IMR-90 (cell line): Measurements from ENCODE around the gene RHOBTB1. TPM values are rescaled to one million over a fixed set of nuclear protein-coding genes. Genes with fewer than 3 reads are reported as not detected.

Experiments
- ATAC-seq: fragments of 200-7000 bp; cut with Tn5 transposase; 2 replicates; pipeline ENCODE4 v1.9.1; 2020; ENCODE audit warnings: low read depth, mild to moderate bottlenecking, moderate library complexity
- BruUV-seq: library from RNA; stranded (reverse); fragments of 400-500 nt; replicated peaks from 2 replicates; lab custom pipeline; 2021; lab: Mats Ljungman, UMichigan
- CTCF ChIA-PET: fragments of 300-600 bp; formaldehyde crosslinking; extraction: SDS; loops from one replicate; lab custom pipeline; 2021; ENCODE audit warnings: antibody characterized with exemption; lab: Yijun Ruan, JAX
- POLR2A ChIA-PET: fragments of 300-600 bp; sonication (Branson Sonifier 250); formaldehyde crosslinking; loops from one replicate; lab custom pipeline; 2022; ENCODE audit warnings: antibody characterized with exemption; ENCODE audit not compliant: unreplicated experiment; lab: Charles Lee
- DNase-seq: peaks from one replicate; pipeline ENCODE4 v3.0.0; 2013
- H2AFZ ChIP-seq: replicated peaks from 2 replicates; pipeline ENCODE3; 2013; ENCODE audit warnings: low read length, mild to moderate bottlenecking; ENCODE audit not compliant: poor library complexity
- H2AK5ac ChIP-seq: 2 replicates; pipeline ENCODE4 v1.6.1; 2013; ENCODE audit warnings: low read depth, low read length, inconsistent platforms
- H2AK9ac ChIP-seq: replicated peaks from 2 replicates; pipeline ENCODE3; 2013; ENCODE audit warnings: mild to moderate bottlenecking, low read depth, low read length, moderate library complexity; ENCODE audit not compliant: poor library complexity
- H2BK120ac ChIP-seq: 2 replicates; pipeline ENCODE4 v1.6.1; 2013; ENCODE audit warnings: low read depth, low read length, inconsistent platforms
- H2BK15ac ChIP-seq: 3 replicates; pipeline ENCODE4 v1.6.1; 2013; ENCODE audit warnings: low read depth, low read length, inconsistent platforms
- H2BK20ac ChIP-seq: 2 replicates; pipeline ENCODE4 v1.6.1; 2013; ENCODE audit warnings: low read depth, mild to moderate bottlenecking, inconsistent platforms, low read length, moderate library complexity
- H2BK5ac ChIP-seq: 2 replicates; pipeline ENCODE4 v1.6.1; 2013; ENCODE audit warnings: mild to moderate bottlenecking, low read depth, low read length, inconsistent platforms; ENCODE audit not compliant: poor library complexity, severe bottlenecking
- H3K14ac ChIP-seq: replicated peaks from 2 replicates; pipeline ENCODE4 v1.6.1; 2013; ENCODE audit warnings: low read depth, low read length, inconsistent platforms
- H3K18ac ChIP-seq: 2 replicates; pipeline ENCODE4 v1.6.1; 2013; ENCODE audit warnings: low read depth, low read length, control low read depth
- H3K23ac ChIP-seq: 2 replicates; pipeline ENCODE4 v1.6.1; 2013; ENCODE audit warnings: low read depth, low read length, inconsistent platforms
- H3K27ac ChIP-seq: 2 replicates; pipeline ENCODE4 v1.5.1; 2013; ENCODE audit warnings: mild to moderate bottlenecking, control low read depth, low read length; ENCODE audit not compliant: insufficient read depth
- H3K27me3 ChIP-seq: 2 replicates; pipeline ENCODE4 v1.6.1; 2013; ENCODE audit warnings: low read length; ENCODE audit not compliant: control insufficient read depth, insufficient read depth
- H3K36me3 ChIP-seq: 2 replicates; pipeline ENCODE4 v1.6.1; 2013; ENCODE audit warnings: low read length, mixed read lengths; ENCODE audit not compliant: control insufficient read depth, insufficient read depth
- H3K4ac ChIP-seq: 2 replicates; pipeline ENCODE4 v1.6.1; 2013; ENCODE audit warnings: low read depth, low read length, inconsistent platforms
- H3K4me1 ChIP-seq: 2 replicates; pipeline ENCODE4 v1.6.1; 2013; ENCODE audit warnings: low read length, mixed read lengths; ENCODE audit not compliant: control insufficient read depth, insufficient read depth
- H3K4me2 ChIP-seq: 2 replicates; pipeline ENCODE4 v1.6.1; 2013; ENCODE audit warnings: low read depth, mild to moderate bottlenecking, control low read depth, low read length, moderate library complexity
- H3K4me3 ChIP-seq: 2 replicates; pipeline ENCODE4 v1.5.1; 2013; ENCODE audit warnings: low read depth, mild to moderate bottlenecking, control low read depth, low read length, moderate library complexity; ENCODE audit not compliant: insufficient read depth
- H3K56ac ChIP-seq: 2 replicates; pipeline ENCODE4 v1.6.1; 2013; ENCODE audit warnings: low read length, inconsistent platforms; ENCODE audit not compliant: insufficient read depth; ENCODE audit errors: extremely low read depth
- H3K79me1 ChIP-seq, 2 experiments: 2 replicates each; pipeline ENCODE4 v1.6.1; 2013; ENCODE audit warnings: low read length in 2 of 2, inconsistent platforms in 1 of 2, low read depth in 1 of 2
- H3K9ac ChIP-seq: 2 replicates; pipeline ENCODE4 v1.6.1; 2013; ENCODE audit warnings: low read depth, low read length, control low read depth
- H3K9me1 ChIP-seq: 2 replicates; pipeline ENCODE4 v1.6.1; 2013; ENCODE audit warnings: low read length, inconsistent platforms; ENCODE audit not compliant: insufficient read depth
- H3K9me3 ChIP-seq: 2 replicates; pipeline ENCODE4 v1.6.1; 2013; ENCODE audit warnings: low read length; ENCODE audit not compliant: control insufficient read depth, insufficient read depth
- H4K20me1 ChIP-seq: 2 replicates; pipeline ENCODE4 v1.6.1; 2013; ENCODE audit warnings: low read length, inconsistent platforms; ENCODE audit not compliant: insufficient read depth
- H4K5ac ChIP-seq: 2 replicates; pipeline ENCODE4 v1.6.1; 2013; ENCODE audit warnings: mild to moderate bottlenecking, low read depth, low read length, control low read depth
- H4K8ac ChIP-seq, 2 experiments: 2 replicates each; pipeline ENCODE4 v1.6.1; 2013; ENCODE audit warnings: low read depth in 2 of 2, low read length in 2 of 2, control low read depth in 1 of 2, inconsistent platforms in 1 of 2
- H4K91ac ChIP-seq: 2 replicates; pipeline ENCODE4 v1.6.1; 2013; ENCODE audit warnings: low read depth, low read length, inconsistent platforms; ENCODE audit not compliant: insufficient read depth
- BHLHE40 ChIP-seq: fragments of 150-350 bp; IDR thresholded peaks from 2 replicates; pipeline ENCODE4 v1.6.1; 2016; ENCODE audit warnings: mild to moderate bottlenecking, low read depth, low read length
- CHD1 ChIP-seq: IDR thresholded peaks from 2 replicates; pipeline ENCODE4 v1.6.1; 2012; ENCODE audit warnings: low read depth, low read length, improper control_type of control experiment
- MAFK ChIP-seq: IDR thresholded peaks from 2 replicates; pipeline ENCODE4 v1.6.1; 2012; ENCODE audit warnings: low read depth, low read length, improper control_type of control experiment
- MAZ ChIP-seq: IDR thresholded peaks from 2 replicates; pipeline ENCODE4 v1.6.1; 2012; ENCODE audit warnings: low read depth, mild to moderate bottlenecking, low read length, improper control_type of control experiment, moderate library complexity, borderline replicate concordance
- MXI1 ChIP-seq: IDR thresholded peaks from 2 replicates; pipeline ENCODE4 v1.6.1; 2012; ENCODE audit warnings: low read depth, mild to moderate bottlenecking, low read length, moderate library complexity, borderline replicate concordance
- POLR2A ChIP-seq: IDR thresholded peaks from 2 replicates; pipeline ENCODE4 v1.6.1; 2012; ENCODE audit warnings: mild to moderate bottlenecking, low read depth, low read length
- RAD21 ChIP-seq: IDR thresholded peaks from 2 replicates; pipeline ENCODE4 v1.6.1; 2012; ENCODE audit warnings: low read length, improper control_type of control experiment
- RCOR1 ChIP-seq: IDR thresholded peaks from 2 replicates; pipeline ENCODE4 v1.6.1; 2012; ENCODE audit warnings: mild to moderate bottlenecking, low read length, improper control_type of control experiment; ENCODE audit not compliant: insufficient replicate concordance
- RFX5 ChIP-seq: IDR thresholded peaks from 2 replicates; pipeline ENCODE4 v1.8.0; 2012; ENCODE audit warnings: low read depth, mild to moderate bottlenecking, low read length, moderate library complexity
- SMC3 ChIP-seq: fragments of 150-350 bp; IDR thresholded peaks from 2 replicates; pipeline ENCODE4 v1.6.1; 2016; ENCODE audit warnings: low read depth, mild to moderate bottlenecking, antibody characterized with exemption, low read length, moderate library complexity
- WGBS, 2 experiments: methylation state at CpG; one replicate each; pipeline versions ENCODE4 v1.1.5 to v1.1.7; 2013; ENCODE audit warnings: missing lambda C conversion rate in 2 of 2; ENCODE audit not compliant: insufficient read length in 1 of 2; ENCODE audit errors: extremely low coverage in 2 of 2; 5-methylcytosine and 5-hydroxymethylcytosine counted together
- dilution Hi-C: fragments of 300-500 bp; cut with HindIII; formaldehyde crosslinking; loops from one replicate; pipeline ENCODE4 v1.14.3; 2018; ENCODE audit warnings: low sequenced_read_pairs; ENCODE audit not compliant: unreplicated experiment
- in situ Hi-C: fragments of 300-500 bp; cut with MboI; formaldehyde crosslinking; loops from 3 replicates; pipeline ENCODE4 v1.14.3; 2019; ENCODE audit warnings: low sequenced_read_pairs, inconsistent platforms, mixed read lengths
- intact Hi-C: fragments of 100-400 bp; cut with micrococcal nuclease; formaldehyde crosslinking; loops from 2 replicates; pipeline ENCODE4 v1.10.0; 2022
- polyA plus RNA-seq, 3 experiments: library from polyadenylated mRNA; depleted of rRNA; stranded (reverse); fragments of >200 nt; gene quantifications; 2 replicates each; pipeline ENCODE4 v1.2.3, GENCODE V29; 2012; ENCODE audit warnings: low replicate concordance in 1 of 3
- total RNA-seq: library from RNA; depleted of rRNA; stranded (reverse); fragments of >200 nt; gene quantifications from 2 replicates; pipeline ENCODE4 v1.2.3, GENCODE V29; 2012
- TF ChIP-seq, protein P1 (sequence below): fragments of 150-350 bp; IDR thresholded peaks from 2 replicates; pipeline ENCODE4 v1.6.1; 2017; ENCODE audit warnings: mild to moderate bottlenecking, antibody characterized with exemption, low read length, low read depth
- TF ChIP-seq, protein P2 (sequence below): fragments of 150-350 bp; IDR thresholded peaks from 2 replicates; pipeline ENCODE4 v1.6.1; 2016; ENCODE audit warnings: low read depth, mild to moderate bottlenecking, low read length, moderate library complexity, borderline replicate concordance

The RHOBTB1 gene
- total and polyA plus RNA-seq, 2 of the 4 experiments (the other 2 are of a cell fraction): 8.9 to 15.2 TPM

DNA sequence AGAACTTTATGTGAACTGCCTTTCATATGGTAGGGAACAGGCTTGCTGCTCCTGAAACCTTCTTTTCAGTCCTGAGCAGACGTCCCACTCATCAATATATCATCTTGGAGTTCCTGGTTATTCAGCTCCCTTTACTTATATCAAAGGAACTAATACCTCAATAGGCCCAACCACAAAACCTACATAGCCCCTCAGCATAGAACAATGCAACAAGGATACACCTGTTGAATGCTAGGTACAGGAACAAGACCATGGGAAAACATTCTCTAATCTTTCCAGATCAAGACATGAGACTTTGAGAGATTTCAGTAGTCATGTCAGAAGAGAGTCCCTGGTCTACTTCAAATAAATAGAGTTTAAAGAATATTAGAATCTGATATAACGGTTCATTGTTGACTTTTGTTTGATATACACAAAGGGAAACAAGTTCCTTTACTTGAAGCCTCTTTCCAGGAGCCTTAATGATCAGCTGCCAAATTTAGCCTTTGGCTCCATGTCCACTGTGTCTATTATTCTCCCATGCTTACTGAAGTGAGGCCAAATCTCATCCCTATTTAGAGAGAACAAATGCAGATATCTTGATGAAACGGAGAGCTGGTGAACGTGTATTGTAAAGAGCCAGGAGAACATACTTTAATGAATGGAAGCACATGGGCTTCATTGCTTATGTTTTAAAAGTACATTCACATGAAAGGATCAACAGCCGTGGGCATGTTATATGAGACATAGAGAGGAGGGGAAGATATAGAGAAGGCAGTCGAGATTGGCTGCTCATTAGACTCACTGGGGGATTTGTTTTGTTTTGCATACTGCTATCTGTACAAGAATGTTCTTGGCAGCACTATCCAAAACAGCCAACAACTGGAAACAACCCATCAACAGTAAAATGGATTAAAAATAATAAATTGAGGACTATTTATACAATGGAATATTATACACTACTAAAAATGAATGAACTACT lies 9.5 kb downstream of the RHOBTB1 start (continued):
- TF ChIP-seq RCOR1 (no peak), SMC3 (no peak)

DNA sequence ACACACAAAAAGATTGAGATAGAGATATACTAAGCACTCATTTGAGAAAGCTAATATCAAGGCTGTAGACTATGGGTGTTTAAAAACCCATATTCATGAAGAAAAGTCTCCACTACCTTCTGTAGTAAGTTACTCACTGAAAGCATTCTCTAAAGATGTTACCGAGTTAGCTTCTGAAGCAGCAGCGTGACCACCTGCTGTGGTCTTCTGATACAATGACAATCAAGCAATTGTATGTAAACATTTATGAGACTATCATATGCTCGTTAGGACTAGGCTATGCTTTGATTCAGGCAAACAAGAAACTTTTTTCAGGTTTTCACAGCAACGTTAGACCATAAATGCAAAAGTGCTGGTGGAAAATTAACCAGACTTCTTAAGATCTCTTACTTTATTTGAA lies 11.2 kb downstream of the RHOBTB1 start:
- CTCF ChIA-PET: interaction anchor here (0.9 to 1.4 kb wide), 2 partner anchors 10 kb away, joined by 3 read pairs; no protein-coding TSS in a partner anchor

More for the DNA sequence above, 11.2 kb downstream of the RHOBTB1 start:
- H3K23ac ChIP-seq: no peak overlapping the region
- H3K9ac ChIP-seq: no peak overlapping the region
- peaks cover 5 to 18% of the 10 kb centered on the region in 2 experiments; a peak in 3 of 4 replicates for H3K79me1 ChIP-seq
- H2BK5ac ChIP-seq: no peak overlapping the region
- no peak overlapping the region for H3K14ac ChIP-seq
- no peak overlapping the region for H3K56ac ChIP-seq
- H3K27me3 ChIP-seq: no peaks in the 10 kb centered on the region
- DNase-seq (no peak), ATAC-seq (no peak)
- H3K4me3 ChIP-seq: no peak overlapping the region
- no peak overlapping the region for H2AK9ac ChIP-seq
- dilution Hi-C loops: no loop called here
- TF ChIP-seq, protein P1, sequence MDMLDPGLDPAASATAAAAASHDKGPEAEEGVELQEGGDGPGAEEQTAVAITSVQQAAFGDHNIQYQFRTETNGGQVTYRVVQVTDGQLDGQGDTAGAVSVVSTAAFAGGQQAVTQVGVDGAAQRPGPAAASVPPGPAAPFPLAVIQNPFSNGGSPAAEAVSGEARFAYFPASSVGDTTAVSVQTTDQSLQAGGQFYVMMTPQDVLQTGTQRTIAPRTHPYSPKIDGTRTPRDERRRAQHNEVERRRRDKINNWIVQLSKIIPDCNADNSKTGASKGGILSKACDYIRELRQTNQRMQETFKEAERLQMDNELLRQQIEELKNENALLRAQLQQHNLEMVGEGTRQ: no peak
- TF ChIP-seq RCOR1 (no peak), MAZ (no peak), CHD1 (no peak), MAFK (no peak), POLR2A (no peak), MXI1 (no peak), RFX5 (no peak), RAD21 (no peak), BHLHE40 (no peak)
- TF ChIP-seq, protein P2, sequence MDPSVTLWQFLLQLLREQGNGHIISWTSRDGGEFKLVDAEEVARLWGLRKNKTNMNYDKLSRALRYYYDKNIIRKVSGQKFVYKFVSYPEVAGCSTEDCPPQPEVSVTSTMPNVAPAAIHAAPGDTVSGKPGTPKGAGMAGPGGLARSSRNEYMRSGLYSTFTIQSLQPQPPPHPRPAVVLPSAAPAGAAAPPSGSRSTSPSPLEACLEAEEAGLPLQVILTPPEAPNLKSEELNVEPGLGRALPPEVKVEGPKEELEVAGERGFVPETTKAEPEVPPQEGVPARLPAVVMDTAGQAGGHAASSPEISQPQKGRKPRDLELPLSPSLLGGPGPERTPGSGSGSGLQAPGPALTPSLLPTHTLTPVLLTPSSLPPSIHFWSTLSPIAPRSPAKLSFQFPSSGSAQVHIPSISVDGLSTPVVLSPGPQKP: no peak
- no peak overlapping the region for H3K18ac ChIP-seq
- BruUV-seq: no TSS peak
- no peak overlapping the region for H4K91ac ChIP-seq
- H3K9me1 ChIP-seq: no peaks in the 10 kb centered on the region
- H4K20me1 ChIP-seq: no peaks in the 10 kb centered on the region
- no peak overlapping the region for H4K8ac ChIP-seq
- POLR2A ChIA-PET: no interaction called here
- no peak overlapping the region for H3K4ac ChIP-seq
- H2AK5ac ChIP-seq: no peak overlapping the region
- H4K5ac ChIP-seq: no peak overlapping the region
- no peak overlapping the region for H2AFZ ChIP-seq
- no peak overlapping the region for H3K27ac ChIP-seq
- no peak overlapping the region for H2BK120ac ChIP-seq
- in situ Hi-C loops: loop anchor here (25.0 kb wide), 1 partner anchor 1305 kb away; no protein-coding TSS in a partner anchor
- WGBS, 2 experiments: no CpG with 5 or more reads among the region's 4 CpGs
- H3K36me3 ChIP-seq: peaks cover 3% of the 10 kb centered on the region
- no peaks in the 10 kb centered on the region for H3K9me3 ChIP-seq
- intact Hi-C loops: no loop called here
- no peak overlapping the region for H2BK20ac ChIP-seq
- no peak overlapping the region for H2BK15ac ChIP-seq
- H3K4me2 ChIP-seq: no peak overlapping the region
- H3K4me1 ChIP-seq: no peaks in the 10 kb centered on the region
